GM21723 (cell line): ENCODE measurements around the gene PSMD3.

Experiments used
- ATAC-seq: cut with Tn5 transposase; IDR thresholded peaks from one replicate; pipeline ENCODE4 v1.9.1; 2021; ENCODE audit warnings: mild to moderate bottlenecking, moderate library complexity; ENCODE audit not compliant: unreplicated experiment

Gene PSMD3

DNA sequence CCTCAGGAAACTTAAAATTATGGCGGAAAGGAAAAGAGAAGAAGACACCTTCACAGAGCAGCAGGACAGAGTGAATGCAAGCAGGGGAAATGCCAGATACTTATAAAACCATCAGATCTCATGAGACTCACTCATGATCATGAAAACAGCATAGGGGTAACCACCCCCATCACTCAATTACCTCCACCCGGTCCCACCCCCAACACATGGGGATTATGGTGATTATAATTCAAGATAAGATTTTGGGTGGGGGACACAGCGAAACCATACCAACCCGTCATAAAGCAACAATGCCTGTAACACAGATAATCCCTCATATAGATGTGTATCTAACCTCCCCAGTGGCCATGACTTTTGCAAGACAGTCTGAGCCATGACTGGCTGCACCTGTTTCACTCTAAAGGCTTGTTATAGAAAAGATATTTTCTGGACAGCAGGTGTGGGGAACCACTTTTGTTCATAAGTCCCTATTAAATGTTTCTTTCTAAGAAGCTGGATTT lies 24.8 kb upstream of the PSMD3 start:
- ATAC-seq: no peak

DNA sequence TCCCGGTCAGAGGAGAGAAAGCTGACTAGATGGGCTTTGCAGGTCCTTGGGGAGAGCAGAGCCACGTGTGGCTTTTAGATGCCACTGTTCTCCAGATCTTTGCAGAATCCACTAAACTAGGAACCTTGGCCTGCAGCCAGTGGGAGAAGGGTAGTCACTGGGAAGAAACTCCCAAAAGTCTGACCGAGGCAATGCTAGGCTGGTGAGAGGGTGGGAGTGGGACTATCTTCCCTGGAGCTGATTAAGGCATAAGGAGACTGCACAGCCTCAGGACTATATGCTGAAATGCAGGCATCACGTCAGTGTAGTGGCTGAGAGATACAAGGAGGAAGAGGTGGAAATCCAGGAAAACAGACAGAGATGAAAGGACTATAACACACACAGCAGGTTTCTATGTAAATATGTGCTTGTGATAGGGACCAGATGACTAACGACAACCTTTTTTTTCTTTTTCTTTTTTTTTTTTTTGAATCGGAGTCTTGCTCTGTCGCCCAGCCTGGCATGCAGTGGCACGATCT lies 20.0 kb upstream of the PSMD3 start:
- no peak for ATAC-seq

DNA sequence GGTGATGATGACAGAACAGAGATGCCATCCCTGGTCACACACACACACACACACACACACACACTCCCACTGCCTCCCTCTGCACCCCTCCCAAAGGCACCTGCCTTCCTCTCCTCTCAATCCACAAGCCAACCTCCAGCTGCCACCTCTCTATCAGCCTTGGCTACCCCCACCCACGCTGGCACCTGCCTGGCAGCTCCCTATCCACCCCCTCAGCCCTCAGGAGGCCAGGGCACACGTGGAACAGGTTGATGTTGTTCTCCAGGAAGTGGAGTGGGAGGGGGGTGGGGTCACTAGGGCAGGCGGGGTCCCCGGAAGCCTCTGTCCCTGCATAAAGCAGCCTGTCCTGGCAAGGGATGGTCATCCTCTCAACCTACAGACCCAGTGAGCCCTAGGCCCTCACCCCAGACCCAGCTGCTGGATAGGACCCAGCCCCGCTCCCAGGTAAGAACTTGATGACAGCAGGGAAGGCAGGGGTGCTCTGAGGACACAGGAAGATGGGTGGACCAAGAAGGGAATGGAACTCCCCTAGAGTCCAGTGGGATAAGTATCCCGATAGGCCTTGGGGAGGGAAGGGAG lies 17.9 kb upstream of the PSMD3 start, which contains the start of gene GSDMA:
Gene GSDMA (plus strand): TSS at position 363 of the 579 bp plus-strand sequence. CDS start 2,684 bp downstream, outside the sequence.
- no peak for ATAC-seq

DNA sequence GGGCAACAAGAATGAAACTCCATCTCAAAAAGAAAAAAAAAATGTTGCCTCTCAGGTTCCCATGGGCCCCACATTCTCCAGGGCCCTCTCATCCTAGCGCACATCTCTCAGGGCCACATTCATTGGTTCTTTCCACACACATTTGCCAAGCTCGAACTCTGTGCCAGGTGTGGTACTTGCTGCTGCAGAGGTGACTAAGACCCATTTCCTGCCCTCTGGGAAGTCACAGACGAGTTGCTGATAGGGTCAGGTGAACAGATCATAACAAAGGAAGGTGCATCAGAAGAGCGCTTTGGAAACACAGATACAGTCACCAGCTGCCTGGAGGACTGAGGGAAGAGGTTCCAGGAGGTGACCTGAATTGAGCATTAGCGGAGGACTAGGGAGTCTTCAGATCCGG lies 16.8 kb upstream of the PSMD3 start:
- no peak for ATAC-seq

DNA sequence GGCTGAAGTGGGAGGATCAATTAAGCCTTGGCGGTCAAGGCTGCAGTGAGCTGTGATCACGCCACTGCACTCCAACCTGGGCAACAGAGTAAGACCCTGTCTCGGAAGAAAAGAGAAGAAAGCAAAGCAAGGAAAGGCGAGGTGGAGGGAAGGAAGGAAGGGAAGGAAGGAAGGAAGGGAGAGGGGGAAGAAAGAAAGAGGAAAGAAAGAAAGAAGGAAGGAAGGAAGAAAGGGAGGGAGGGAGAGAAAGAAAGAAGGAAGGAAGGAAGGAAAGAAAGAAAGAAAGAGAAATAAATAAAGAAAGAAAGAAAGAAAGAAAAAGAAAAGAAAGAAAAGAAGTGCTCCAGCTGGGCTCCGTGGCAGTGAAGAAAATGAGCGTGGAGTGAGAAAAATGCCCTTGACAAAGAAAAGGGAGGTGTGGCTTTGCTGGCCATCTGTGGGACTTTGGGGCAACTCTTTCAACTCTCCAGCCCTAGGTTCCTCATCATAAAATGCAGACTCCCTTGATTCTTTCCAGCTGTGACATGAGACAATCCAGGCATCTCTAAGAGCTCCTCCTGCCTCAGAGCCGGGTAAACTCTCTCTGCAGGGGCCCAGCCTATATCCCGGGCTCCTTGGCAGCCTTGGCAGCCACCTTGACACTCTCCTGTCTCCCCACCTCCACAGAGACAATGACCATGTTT lies 15.4 kb upstream of the PSMD3 start:
- no peak for ATAC-seq

DNA sequence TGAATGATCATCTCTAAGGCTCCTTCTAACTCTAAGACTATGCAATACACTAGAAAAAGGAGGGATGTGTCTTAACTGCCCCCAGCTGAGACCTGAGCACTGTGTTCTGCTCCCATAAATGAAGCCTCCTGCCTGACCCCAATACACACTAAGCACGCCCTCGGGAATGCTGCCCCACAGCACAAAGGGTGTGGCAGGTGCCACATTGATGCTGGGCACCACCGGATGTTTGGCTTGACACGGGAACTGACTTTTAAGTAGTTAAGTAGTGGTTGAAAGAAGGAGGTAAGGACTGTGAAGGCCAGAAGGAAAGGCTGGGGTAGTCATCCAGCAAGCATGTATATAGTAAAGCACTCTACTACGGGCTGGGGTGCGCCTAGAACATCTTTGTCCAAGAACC lies 13.8 kb upstream of the PSMD3 start:
- ATAC-seq: no peak

DNA sequence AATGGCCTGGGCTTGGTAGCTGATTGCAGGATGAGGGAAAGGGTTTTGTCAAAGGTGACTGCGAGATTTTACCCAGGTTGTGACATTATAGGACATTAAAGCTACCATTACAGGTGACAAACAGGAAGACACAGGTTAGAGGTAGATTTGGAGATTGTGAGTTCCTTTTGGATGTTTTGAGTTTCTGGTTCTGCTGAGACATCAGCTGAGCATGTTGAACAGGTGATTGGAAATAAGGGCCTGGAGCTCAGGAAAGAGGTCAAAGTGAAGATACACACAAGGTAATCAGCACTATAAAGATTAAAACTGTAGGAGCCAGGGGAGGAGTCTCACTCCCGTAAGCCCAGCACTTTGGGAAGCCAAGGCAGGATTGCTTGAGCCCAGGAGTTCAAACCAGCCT lies 11.8 kb upstream of the PSMD3 start:
- ATAC-seq: no peak

DNA sequence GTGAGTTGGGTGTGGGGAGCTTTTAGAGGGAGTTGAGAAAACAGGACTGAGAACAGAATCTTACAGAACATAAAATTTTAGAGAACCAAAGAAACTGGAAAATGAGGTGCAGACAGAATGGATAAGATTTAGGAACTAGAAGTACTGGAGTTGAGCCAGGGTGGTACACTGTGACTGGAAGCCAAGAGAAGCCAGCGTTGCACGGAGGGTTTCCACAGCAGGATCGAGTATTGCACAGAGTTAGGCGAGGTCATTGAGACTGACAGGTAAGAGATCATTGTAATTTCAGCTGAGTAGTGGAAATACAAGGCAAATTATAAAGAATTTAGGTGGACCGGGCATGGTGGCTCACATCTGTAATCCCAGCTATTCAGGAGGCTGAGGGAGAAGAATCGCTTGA lies 11.2 kb upstream of the PSMD3 start:
- ATAC-seq: no peak

DNA sequence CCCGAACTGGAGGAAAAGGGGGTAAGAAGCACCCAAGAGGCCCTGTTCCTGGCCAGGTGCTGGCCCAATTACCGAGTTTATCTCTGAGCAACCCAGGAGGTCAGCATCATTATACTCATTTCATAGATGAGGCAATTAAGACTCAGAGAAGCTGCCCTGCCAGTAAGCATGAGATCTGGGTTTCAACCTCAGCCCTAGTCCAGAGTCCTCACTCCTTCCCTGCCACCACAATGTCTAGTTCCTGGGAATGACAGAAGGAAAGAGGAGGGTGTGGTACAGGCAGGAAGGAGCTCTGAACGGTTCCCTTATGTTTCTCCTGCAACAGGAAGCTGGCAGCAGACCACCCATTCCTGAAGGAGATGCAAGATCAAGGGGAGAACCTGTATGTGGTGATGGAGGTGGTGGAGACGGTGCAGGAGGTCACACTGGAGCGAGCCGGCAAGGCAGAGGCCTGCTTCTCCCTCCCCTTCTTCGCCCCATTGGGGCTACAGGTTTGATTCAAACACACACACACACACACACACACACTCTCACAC lies 10.4 kb upstream of the PSMD3 start:
- ATAC-seq: no peak

DNA sequence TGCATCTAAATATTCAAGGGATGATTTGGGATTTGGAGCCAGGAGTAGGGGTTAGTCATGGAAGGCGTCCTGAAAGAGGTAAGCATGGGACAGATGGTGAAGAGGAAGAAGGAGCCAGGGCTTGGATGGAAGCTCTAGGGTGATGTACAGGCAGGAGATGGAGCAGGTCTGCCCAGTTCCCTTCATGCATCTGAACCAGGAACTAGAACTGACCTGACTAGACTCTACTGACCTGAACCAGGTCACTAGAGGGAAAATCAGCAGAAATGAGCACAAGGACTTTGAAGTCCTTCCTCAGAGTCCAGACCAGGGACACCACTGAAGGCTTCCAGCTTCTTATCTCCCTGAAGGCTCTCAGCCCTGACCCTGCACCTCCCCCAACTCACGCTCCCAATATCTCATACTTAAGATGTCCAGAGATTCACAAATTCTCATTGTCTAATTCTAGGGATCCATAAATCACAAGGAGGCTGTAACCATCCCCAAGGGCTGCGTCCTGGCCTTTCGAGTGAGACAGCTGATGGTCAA lies 9.5 kb upstream of the PSMD3 start:
- ATAC-seq: no peak

DNA sequence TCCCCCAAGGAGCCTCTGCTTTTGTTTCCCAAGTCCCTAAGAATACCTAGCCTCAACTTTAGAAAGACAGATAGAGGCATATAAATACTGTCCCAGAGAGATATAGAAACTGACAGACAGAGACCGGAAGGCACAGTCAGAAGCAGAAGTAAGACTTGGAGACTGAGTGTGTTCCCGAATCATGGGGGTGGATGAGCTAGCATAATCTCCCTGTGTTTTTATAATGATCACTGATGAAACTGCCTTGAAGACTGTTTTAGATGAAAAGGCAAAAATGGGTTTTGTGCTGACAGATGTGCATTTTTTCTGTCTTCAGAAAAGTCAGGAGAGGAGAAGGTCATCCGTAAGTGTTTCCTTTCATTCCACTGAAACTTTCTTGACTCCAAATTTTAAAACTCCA lies 8.3 kb upstream of the PSMD3 start:
- no peak for ATAC-seq

DNA sequence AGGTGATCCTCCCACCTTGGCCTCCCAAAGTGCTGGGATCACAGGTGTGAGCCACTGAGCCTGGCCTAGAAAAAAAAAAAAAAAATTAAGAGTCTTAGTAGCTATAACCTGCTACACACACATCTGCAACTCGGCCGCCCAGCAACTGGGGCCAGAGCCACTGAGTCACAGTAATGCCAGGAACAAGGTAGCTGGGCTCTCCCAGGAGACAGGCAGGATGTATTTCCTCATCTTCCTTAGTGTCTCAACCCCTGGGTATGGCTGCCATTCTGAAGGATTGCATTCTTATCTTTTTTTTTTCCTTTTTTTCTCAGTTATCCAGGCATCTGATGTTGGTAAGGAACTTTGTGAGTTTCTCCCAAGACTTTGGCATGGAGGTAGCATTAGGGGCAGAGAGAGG lies 7.1 kb upstream of the PSMD3 start:
- no peak for ATAC-seq

DNA sequence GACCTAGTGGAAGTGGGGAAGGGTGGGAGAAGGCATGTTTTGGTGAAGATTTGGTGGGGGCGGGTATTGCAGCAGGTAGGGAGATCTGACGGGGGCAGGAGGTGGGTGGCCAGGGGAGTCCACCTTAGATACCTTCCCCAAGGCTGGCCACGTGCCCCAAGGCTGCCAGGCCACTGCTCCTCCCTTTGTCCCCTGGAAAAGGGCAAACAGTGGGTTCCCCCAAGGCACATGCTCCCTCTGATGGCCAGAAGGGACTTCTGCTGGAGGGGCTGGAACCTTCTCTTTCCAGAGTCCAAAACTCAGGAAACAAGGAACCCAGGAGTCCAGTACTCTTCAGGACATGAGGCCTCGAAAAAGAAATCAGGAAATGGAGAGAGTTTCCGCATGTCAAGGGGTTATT lies 6.2 kb upstream of the PSMD3 start:
- ATAC-seq: no peak

DNA sequence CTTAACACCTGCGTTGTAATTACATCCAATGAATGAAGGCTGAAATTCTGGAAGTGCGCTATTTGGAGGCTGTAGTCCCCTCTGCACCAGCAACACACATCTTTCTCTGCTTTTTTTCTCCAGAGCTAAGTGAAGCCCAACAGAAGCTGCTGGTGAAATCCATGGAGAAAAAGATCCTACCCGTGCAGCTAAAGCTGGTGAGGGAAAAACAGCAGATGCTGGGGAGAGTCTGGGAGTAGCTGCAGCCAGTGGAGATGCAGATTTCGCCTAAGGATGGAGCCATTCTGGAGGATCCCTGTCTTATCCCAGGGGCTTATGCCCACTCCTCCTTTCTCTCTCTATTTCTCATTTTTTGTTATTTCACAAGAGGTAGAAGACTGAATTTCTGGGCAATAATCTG lies 4.8 kb upstream of the PSMD3 start:
- no peak for ATAC-seq

DNA sequence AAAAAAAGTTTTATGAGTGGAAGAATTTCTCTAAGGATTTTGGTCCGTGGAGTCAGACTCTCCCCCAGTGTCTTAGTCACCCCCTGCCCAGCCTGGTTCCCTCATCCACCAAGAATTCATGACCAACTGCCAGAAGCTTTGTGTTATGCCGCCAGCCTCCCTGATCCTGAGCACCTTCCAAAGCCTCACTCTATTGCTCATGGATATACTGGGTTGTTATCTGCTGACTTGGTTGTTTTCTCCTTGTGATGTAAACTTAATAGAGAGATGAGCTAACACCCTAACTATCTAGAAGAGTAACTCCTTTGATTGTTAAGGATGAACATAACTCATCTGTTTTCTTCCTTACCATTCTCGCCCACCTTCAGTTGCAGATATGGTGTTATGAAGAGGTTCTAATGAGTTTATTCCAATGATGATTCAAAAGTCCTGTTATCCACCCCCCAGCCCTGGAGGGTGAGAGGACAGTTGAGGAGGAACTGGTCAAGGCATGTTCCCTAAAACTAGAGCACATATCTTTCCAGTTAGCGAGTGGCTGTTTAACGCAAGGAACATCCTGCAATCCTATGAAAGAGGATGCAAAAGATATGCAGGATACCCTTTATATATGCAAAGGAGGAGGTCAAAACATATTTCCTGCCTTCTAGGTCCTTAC lies 1.5 kb upstream of the PSMD3 start:
- no peak for ATAC-seq

DNA sequence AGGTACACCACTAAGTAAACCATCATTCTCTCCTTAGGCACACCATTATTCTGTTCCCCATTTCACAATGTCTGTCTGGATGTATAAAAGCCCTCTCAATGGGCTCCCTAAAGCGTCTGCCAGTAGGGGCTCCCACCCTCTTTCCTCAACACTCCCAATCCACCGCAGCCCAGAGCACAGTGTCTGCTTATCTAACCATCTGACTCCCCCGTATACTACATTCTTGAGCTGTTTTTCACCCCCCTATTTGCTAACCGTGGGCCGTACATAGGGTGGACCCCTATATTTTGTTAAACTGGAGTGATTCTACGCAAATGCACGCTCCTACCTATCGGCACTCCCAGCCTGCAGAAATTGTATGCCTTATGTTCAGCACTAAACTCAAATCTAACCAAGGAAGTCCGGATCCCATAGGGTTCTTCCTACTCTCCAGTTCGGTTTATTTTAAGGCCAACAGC lies 685 bp upstream of the PSMD3 start:
- ATAC-seq: peak; percentile 23

DNA sequence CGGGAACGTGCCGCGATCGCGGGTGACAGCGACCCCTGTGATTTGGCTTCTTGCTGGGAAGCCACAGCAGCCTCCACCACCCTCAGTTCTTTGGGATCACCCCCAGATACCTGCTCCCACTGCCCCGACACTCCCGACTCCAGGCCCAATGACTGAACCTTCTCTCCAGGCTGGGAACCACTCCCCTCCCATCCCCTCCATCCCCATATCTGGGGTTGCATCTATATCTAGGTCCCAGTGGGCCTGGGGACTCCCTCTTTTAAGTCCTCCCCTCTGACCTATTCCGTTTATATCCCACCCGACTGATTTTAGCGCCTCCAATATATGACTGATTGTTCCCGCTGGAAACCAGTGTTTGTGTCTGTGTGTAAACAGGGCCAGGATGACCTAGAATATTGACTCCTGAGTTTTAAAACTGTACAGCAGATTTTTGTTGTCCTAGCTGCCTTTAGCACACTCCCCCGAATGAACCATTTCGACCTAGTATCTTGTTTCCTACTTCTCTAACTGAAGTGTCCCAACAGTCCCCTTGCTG lies 667 bp downstream of the PSMD3 start:
- ATAC-seq: no peak

DNA sequence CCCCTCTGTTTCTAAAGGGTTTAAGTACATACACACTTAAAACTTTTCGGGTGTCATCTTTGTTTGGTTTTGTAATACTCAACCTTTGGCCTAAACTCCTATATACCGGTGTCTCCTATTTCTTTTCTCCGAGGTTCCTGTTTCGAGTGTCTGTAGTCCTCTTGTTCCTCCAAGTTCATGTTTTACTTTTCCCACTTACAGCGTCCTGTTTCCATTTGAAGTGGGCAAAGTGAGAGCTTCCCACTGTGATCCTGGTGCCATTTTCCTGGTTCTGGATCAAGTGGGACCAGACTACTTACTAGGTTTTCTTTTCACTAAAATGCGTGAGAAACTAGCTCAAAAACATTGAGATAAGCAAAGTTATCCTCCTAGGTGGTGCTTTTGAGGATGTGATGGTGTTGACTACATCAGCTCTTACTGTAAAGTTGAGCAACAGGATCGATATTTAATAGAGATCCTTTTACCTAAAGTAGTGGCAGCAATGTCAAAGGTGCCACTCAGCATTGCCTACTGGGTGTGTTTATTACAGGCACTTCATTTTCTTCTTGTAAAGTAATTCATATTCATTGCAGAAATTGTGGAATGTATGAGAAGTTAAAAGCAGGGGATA lies 1.3 kb downstream of the PSMD3 start:
- no peak for ATAC-seq

DNA sequence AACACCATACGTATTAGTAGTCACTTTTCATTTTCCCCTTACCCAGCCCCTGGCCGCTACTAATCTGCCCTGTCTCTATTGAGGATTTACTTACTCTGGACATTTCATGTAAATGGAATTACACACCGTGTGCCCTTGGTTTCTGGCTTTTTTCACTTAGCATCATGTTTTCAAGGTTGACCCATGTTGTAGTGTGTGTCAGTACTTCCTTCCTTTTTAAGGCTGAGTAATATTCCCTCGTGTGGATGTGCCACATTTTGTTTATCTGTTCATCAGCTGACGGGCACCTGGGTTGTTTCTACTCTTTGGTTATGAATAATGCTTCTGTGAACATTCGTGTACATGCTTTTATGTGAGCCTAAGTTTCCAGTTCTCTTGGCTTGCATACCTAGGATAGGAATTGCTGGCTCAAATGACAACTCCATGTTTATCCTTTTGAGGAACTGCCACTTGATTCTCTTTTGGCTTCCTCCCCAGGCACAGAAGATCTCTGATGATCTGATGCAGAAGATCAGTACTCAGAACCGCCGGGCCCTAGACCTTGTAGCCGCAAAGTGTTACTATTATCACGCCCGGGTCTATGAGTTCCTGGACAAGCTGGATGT lies 7.7 kb downstream of the PSMD3 start:
- no peak for ATAC-seq

DNA sequence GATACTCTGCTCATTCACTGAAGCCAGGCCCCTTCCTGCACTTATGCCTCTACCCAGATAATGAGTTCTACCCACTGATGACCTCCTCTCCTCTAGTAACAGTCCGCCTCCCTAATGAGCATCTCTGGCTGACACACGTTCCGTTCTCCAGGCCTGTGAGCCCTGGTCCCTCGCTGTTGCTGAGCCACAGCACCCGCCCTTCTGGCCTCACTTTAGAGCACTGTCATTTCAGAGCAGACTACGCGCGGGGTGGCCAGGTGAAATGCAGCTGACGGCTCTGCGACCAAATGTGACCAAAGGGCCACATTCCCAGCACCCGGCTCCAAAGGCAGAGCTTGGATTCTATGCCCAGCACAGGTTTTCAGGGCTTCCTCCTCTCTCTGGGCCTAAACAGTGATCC lies 13.8 kb downstream of the PSMD3 start:
- no peak for ATAC-seq
